DND-41 (cell line): ENCODE results near the gene GTF2F1.

ENCODE experiments used
- ATAC-seq: fragments of 200-7000 bp; cut with Tn5 transposase; 3 replicates; pipeline ENCODE4 v1.9.1; 2021; ENCODE audit warnings: low read depth; ENCODE audit not compliant: insufficient read depth
- DNase-seq: peaks from one replicate; pipeline ENCODE4 v3.0.0-alpha.2; 2020
- H2AFZ ChIP-seq: 2 replicates; pipeline ENCODE4 v1.6.0; 2012; ENCODE audit warnings: low read depth, low read length
- H3K27ac ChIP-seq: 2 replicates; pipeline ENCODE4 v1.5.1; 2012; ENCODE audit warnings: low read length, inconsistent platforms
- H3K27me3 ChIP-seq: fragments of 200-600 bp; sonication (generic); 2 replicates; pipeline ENCODE4 v1.6.0; 2012; ENCODE audit warnings: low read length, mild to moderate bottlenecking, inconsistent platforms; ENCODE audit not compliant: insufficient read depth, poor library complexity
- H3K36me3 ChIP-seq: 2 replicates; pipeline ENCODE4 v1.5.1; 2012; ENCODE audit warnings: low read length, inconsistent platforms; ENCODE audit not compliant: insufficient read depth
- H3K4me1 ChIP-seq: 2 replicates; pipeline ENCODE4 v1.5.1; 2012; ENCODE audit warnings: mild to moderate bottlenecking, low read length; ENCODE audit not compliant: insufficient read depth
- H3K4me2 ChIP-seq: 2 replicates; pipeline ENCODE4 v1.6.0; 2012; ENCODE audit warnings: mild to moderate bottlenecking, moderate library complexity, low read length, inconsistent platforms; ENCODE audit not compliant: insufficient read depth
- H3K4me3 ChIP-seq, 2 experiments: fragments of 200-600 bp in 1 of 2; shearing (Covaris generic) in 1 of 2; 2 replicates each; pipeline ENCODE4 v1.5.1; 2012 to 2016; ENCODE audit warnings: inconsistent platforms in 2 of 2, low read length in 2 of 2, mild to moderate bottlenecking in 2 of 2, low read depth in 1 of 2, moderate library complexity in 1 of 2
- H3K79me2 ChIP-seq: 2 replicates; pipeline ENCODE4 v1.6.0; 2012; ENCODE audit warnings: low read length, inconsistent platforms; ENCODE audit not compliant: insufficient read depth
- H3K9ac ChIP-seq: 2 replicates; pipeline ENCODE4 v1.6.0; 2012; ENCODE audit warnings: low read depth, mild to moderate bottlenecking, inconsistent platforms, low read length, moderate library complexity
- H3K9me3 ChIP-seq: 2 replicates; pipeline ENCODE4 v1.5.1; 2012; ENCODE audit warnings: low read length, moderate library complexity, mild to moderate bottlenecking, inconsistent platforms; ENCODE audit not compliant: insufficient read depth, severe bottlenecking
- H4K20me1 ChIP-seq: 2 replicates; pipeline ENCODE4 v1.6.0; 2012; ENCODE audit warnings: low read length; ENCODE audit not compliant: insufficient read depth
- CTCF ChIP-seq: IDR thresholded peaks from 2 replicates; pipeline ENCODE4 v1.5.1; 2012; ENCODE audit warnings: borderline replicate concordance, low read length, moderate library complexity, mild to moderate bottlenecking; ENCODE audit not compliant: poor library complexity, severe bottlenecking; ENCODE audit errors: extremely low read depth
- EZH2 ChIP-seq: IDR thresholded peaks from 3 replicates; pipeline ENCODE4 v1.6.1; 2012; ENCODE audit warnings: borderline replicate concordance, low read depth, mild to moderate bottlenecking, moderate library complexity, low read length, inconsistent platforms; ENCODE audit not compliant: severe bottlenecking

GTF2F1 gene

DNA sequence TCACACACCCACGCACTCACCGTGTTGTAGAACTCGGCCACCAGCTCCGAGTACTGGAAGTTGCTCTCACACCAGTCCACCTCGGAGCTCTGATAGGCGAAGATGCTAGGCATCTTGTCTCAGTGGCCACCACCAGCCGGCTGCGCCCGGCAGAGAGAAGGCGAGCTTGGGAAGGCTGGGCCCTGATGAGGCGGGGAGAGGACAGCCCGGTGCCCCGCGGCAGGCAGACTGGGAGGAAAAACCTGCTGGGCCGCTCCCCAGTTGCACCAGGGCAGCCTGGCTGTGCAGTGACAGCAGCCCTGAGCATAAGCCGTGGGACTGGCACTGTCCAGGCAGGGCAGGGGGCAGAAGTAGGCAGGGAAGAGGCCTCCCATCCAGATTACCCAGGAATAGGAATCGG lies 59.5 kb downstream of the GTF2F1 start, which contains the start of gene ACER1:
TSS of gene ACER1 (minus strand) at position 174 of the 400 bp plus-strand sequence. CDS start at position 113, 61 bp downstream.
- Histone ChIP-seq H3K9me3 (no peaks in the 10 kb centered on the region), H3K27ac (no peak within 1 kb of the TSS), H3K79me2 (no peaks in the 10 kb centered on the region), H3K27me3 (no peaks in the 10 kb centered on the region), H4K20me1 (no peaks in the 10 kb centered on the region), H3K36me3 (no peaks in the 10 kb centered on the region), H3K9ac (no peak within 1 kb of the TSS), H3K4me1 (no peaks in the 10 kb centered on the region), H3K4me3 (no peak within 1 kb of the TSS), H3K4me2 (no peak within 1 kb of the TSS), H2AFZ (no peak within 1 kb of the TSS)
- DNase-seq, result no peak
- TF ChIP-seq EZH2 (no peak), CTCF (no peak)
- ATAC-seq, result no peak
